GM18526 (cell line): Measurements from ENCODE around the gene NR2F2.

ENCODE experiments used
- POLR2A ChIP-seq: IDR thresholded peaks from 3 replicates; pipeline ENCODE4 v1.6.1; 2011; ENCODE audit not compliant: insufficient read length; ENCODE audit errors: extremely low read depth

The NR2F2 gene

GRCh38 chr15:96326328-96327154 is 4.0 kb upstream of the NR2F2 start:
- TF ChIP-seq POLR2A: no peak

GRCh38 chr15:96327155-96327741 is 3.3 kb upstream of the NR2F2 start:
- TF ChIP-seq POLR2A: no peak

- no peak for TF ChIP-seq POLR2A
These were observed 2.2 kb upstream of the NR2F2 start for GRCh38 chr15:96328181-96328876.

GRCh38 chr15:96328877-96329195 is 1.7 kb upstream of the NR2F2 start:
- no peak for TF ChIP-seq POLR2A

- no peak for TF ChIP-seq POLR2A
These were observed 1.0 kb upstream of the NR2F2 start for GRCh38 chr15:96329403-96329981.

DNA sequence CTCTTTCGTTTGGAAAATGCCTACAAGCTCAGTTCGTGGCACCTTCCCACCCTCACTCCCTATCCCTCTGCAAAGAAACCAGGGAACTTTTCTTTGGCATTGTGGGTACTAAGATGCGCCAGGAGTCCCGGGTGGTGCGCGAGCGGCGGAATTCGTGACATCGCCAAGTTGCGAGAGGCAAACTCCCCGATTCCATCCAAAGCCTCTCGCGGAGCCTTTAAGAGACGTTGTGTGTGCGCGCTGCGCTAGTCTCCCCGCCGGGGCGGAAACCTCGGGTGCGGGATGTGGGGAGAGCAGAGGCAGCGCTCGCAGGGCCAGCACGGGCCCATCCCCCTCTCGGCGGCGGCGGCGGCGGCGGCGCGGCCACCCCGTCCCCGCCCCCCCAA is 443 bp upstream of the NR2F2 start:
- no peak for TF ChIP-seq POLR2A

DNA sequence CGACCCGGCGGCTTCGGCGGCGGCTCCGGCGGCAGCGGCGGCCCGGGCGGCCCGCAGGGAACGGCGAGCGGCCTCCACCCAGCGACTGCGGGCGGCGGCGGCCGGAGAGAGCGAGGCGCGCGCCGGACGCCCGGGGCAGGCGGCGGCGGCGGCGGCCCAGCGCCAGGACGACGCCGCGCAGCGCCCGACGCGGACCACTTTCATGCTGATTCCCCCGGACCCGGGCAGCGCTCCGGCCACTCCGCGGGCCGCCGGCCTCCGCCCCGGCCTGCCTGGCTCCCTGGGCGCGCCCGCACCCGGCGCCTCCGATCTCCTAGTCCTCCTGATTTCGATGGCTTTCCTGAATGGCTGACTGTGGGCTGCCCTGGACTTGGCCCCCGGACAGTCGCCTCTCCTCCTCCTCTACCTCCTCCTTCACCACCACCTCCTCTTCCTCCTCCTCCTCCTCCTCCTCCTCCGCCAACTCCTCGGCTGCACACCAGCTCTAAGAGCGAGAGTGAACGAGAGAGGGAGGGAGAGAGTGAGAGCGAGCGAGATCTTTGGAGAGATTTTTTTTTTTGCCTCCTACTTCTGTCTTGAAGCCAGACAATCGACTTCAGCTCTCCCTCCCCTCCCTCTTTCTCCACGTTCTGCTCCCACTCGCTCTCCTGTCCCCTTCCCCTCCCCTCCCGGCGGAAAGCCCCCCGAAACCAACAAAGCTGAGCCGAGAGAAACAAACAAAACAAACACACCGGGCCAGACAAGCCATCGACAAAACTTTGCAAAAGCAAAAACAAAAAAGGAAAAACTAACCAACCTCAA is 844 bp downstream of the NR2F2 start:
- no peak for TF ChIP-seq POLR2A

GRCh38 chr15:96331945-96332636 is 1.6 kb downstream of the NR2F2 start:
- TF ChIP-seq POLR2A: no peak

- TF ChIP-seq POLR2A: no peak
These were observed 2.2 kb downstream of the NR2F2 start for GRCh38 chr15:96332637-96333121.

- no peak for TF ChIP-seq POLR2A
These were observed 2.9 kb downstream of the NR2F2 start for GRCh38 chr15:96333131-96334016.

- TF ChIP-seq POLR2A: no peak
These were observed 3.7 kb downstream of the NR2F2 start for GRCh38 chr15:96334017-96334704.

GRCh38 chr15:96334705-96335410 is 4.4 kb downstream of the NR2F2 start:
- TF ChIP-seq POLR2A: no peak

DNA sequence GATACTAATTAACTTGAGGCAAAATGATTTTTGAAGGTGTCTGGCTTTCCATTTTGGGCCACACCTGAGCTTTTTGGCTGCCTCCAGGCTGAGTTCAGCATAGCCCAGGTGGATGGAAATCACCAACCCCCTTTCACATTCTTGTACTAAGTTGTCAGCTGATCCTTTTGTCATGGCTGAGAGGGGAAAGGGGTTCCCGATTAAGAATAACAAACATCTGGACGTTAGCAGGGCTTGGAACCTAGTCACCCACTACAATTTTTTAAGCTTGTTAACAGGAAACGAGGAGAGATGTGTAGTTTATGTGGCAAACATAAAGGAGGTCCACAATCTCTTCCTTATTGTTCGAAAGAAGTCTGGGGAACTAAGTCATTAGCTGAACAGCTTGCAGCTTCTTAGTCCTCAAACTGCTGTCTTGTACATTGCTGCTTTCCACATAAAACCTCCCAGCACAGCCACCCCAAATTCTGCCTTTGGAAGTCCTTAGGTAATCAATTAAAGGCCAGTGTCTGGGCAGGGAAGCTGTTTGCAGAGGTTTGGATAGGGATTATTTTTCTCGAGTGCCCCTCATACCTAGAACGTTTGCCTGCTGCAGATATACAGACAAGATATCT is 5.0 kb downstream of the NR2F2 start:
- no peak for TF ChIP-seq POLR2A
